Measurements from ENCODE around the gene AP2A2.

DNA sequence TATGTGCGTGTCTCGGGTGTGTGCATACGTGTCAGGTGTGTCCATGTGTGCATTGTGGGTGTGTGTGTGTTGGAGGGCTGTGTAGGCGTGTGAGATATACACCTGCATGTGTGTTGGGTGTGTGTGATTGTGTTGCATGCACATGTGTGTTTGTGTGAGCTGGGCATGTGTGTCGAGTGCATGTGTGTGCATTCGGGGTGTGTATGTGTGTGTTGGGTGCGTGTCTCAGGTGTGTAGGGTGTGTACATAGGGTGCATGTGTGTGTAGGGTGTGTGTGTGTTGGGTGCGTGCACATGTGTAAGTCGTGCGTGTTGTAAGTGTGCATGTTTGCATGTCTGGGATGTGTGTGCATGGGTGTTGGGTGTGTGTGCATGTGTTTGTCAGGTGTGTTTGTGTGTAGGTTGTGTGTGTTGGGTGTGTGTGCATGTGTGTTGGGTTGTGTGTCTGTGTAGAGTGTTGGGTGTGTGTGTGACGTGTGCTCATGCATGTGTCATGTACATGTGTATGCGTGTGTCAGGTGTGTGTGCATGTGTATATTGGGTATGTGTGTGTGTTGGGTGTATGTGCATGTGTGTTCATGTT lies 106.7 kb downstream of the AP2A2 start:
- TF ChIP-seq BHLHE40 (IDR thresholded peaks at IDR 0.05; ENCODE audit: low read depth, low read length) (no peak), POLR2A (IDR thresholded peaks at IDR 0.05; ENCODE audit: low read depth, low read length) (no peak), FOS (IDR thresholded peaks at IDR 0.05; ENCODE audit: low read depth, low read length) (no peak)
- TF ChIP-seq, protein P1, sequence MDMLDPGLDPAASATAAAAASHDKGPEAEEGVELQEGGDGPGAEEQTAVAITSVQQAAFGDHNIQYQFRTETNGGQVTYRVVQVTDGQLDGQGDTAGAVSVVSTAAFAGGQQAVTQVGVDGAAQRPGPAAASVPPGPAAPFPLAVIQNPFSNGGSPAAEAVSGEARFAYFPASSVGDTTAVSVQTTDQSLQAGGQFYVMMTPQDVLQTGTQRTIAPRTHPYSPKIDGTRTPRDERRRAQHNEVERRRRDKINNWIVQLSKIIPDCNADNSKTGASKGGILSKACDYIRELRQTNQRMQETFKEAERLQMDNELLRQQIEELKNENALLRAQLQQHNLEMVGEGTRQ (IDR thresholded peaks at IDR 0.05; ENCODE audit: low read depth, low read length), result no peak
- TF ChIP-seq, protein P2, sequence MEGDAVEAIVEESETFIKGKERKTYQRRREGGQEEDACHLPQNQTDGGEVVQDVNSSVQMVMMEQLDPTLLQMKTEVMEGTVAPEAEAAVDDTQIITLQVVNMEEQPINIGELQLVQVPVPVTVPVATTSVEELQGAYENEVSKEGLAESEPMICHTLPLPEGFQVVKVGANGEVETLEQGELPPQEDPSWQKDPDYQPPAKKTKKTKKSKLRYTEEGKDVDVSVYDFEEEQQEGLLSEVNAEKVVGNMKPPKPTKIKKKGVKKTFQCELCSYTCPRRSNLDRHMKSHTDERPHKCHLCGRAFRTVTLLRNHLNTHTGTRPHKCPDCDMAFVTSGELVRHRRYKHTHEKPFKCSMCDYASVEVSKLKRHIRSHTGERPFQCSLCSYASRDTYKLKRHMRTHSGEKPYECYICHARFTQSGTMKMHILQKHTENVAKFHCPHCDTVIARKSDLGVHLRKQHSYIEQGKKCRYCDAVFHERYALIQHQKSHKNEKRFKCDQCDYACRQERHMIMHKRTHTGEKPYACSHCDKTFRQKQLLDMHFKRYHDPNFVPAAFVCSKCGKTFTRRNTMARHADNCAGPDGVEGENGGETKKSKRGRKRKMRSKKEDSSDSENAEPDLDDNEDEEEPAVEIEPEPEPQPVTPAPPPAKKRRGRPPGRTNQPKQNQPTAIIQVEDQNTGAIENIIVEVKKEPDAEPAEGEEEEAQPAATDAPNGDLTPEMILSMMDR (conservative IDR thresholded peaks at IDR 0.05; ENCODE audit: low read depth, low read length), result no peak

Measured in IMR-90 (cell line).